NT2/D1 (cell line): ENCODE measurements around the gene TBC1D24.

Experiments
- DNase-seq: peaks from one replicate; pipeline ENCODE4 v3.0.0-alpha.2; 2011; ENCODE audit warnings: low read depth, low spot score
- H3K27me3 ChIP-seq: 2 replicates; pipeline ENCODE4 v1.6.0; 2011; ENCODE audit warnings: mild to moderate bottlenecking; ENCODE audit not compliant: insufficient read length, insufficient read depth
- H3K36me3 ChIP-seq: 2 replicates; pipeline ENCODE4 v1.6.1; 2011; ENCODE audit warnings: mild to moderate bottlenecking, low read length, mixed read lengths; ENCODE audit not compliant: insufficient read depth, insufficient read length
- H3K4me1 ChIP-seq: 2 replicates; pipeline ENCODE4 v1.5.1; 2011; ENCODE audit not compliant: insufficient read depth, insufficient read length
- H3K4me3 ChIP-seq: 2 replicates; pipeline ENCODE4 v1.5.1; 2011; ENCODE audit warnings: low read depth; ENCODE audit not compliant: insufficient read length
- H3K9ac ChIP-seq: 2 replicates; pipeline ENCODE4 v1.6.0; 2011; ENCODE audit warnings: low read depth; ENCODE audit not compliant: insufficient read length
- H3K9me3 ChIP-seq: 2 replicates; pipeline ENCODE4 v1.5.1; 2011; ENCODE audit warnings: mild to moderate bottlenecking, low read length; ENCODE audit not compliant: insufficient read depth
- SUZ12 ChIP-seq: IDR thresholded peaks from 2 replicates; pipeline ENCODE4 v1.6.1; 2011; ENCODE audit not compliant: insufficient read length, insufficient read depth; ENCODE audit errors: extremely low read depth
- YY1 ChIP-seq: IDR thresholded peaks from 2 replicates; pipeline ENCODE4 v1.6.1; 2011; ENCODE audit not compliant: insufficient read length, insufficient read depth
- ZNF274 ChIP-seq: IDR thresholded peaks from 2 replicates; pipeline ENCODE4 v1.6.1; 2011; ENCODE audit warnings: mild to moderate bottlenecking, low read depth, low read length

Gene TBC1D24

DNA sequence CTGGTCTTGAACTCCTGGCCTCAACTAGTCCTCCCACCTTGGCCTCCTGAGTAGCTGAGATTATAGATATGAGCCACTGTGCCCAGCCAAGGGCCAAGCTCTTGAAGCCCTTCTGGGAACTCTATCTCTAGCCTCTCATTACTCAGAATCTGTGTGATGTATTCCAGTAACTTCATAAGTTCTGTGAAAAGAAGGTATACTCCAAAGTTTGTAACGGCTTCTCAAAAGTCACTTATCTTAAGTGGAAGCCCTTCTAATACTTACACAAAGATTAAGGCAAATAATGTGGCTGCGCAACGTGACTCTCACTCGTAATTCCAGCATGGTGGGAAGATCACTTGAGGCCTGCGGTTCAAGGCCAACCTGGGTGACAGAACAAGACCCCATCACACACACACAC lies 19.7 kb downstream of the TBC1D24 start:
- DNase-seq: no peak
- no peak overlapping the region for H3K9ac ChIP-seq
- H3K36me3 ChIP-seq: peaks cover 38% of the 10 kb centered on the region
- no peak overlapping the region for H3K4me3 ChIP-seq
- H3K4me1 ChIP-seq: peaks cover 6% of the 10 kb centered on the region
- H3K27me3 ChIP-seq: no peaks in the 10 kb centered on the region
- no peaks in the 10 kb centered on the region for H3K9me3 ChIP-seq
- TF ChIP-seq SUZ12: no peak
- no peak for TF ChIP-seq ZNF274
- TF ChIP-seq YY1: no peak

DNA sequence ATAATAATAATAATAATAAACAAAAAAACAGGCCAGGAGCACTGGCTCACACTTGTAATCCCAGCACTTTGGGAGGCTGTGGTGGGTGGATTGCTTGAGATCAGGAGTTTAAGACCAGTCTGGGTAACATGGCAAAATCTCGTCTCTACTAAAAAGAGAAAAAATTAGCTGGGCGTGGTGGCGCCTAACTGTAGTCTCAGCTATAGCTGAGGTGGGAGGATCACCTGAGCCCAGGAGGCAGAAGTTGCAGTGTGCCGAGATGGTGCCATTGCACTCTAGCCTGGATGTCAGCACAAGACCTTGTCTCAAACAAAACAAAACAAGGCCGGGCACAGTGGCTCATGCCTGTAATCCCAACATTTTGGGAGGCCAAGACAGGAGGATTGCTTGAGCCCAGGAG lies 20.1 kb downstream of the TBC1D24 start:
- TF ChIP-seq ZNF274 (no peak), YY1 (no peak), SUZ12 (no peak)
- Histone ChIP-seq H3K9me3 (no peaks in the 10 kb centered on the region), H3K9ac (no peak overlapping the region), H3K27me3 (no peaks in the 10 kb centered on the region), H3K4me1 (peaks cover 6% of the 10 kb centered on the region), H3K36me3 (peaks cover 36% of the 10 kb centered on the region), H3K4me3 (no peak overlapping the region)
- DNase-seq: no peak

- no peaks in the 10 kb centered on the region for H3K9me3 ChIP-seq
- no peaks in the 10 kb centered on the region for H3K27me3 ChIP-seq
- peaks cover 15% of the 10 kb centered on the region for H3K4me1 ChIP-seq
- no peak overlapping the region for H3K4me3 ChIP-seq
- H3K9ac ChIP-seq: no peak overlapping the region
- no peak for DNase-seq
- TF ChIP-seq ZNF274 (no peak), SUZ12 (no peak), YY1 (no peak)
- H3K36me3 ChIP-seq: peaks cover 37% of the 10 kb centered on the region
Measured at GRCh38 chr16:2496223-2497115, 21.5 kb downstream of the TBC1D24 start.

DNA sequence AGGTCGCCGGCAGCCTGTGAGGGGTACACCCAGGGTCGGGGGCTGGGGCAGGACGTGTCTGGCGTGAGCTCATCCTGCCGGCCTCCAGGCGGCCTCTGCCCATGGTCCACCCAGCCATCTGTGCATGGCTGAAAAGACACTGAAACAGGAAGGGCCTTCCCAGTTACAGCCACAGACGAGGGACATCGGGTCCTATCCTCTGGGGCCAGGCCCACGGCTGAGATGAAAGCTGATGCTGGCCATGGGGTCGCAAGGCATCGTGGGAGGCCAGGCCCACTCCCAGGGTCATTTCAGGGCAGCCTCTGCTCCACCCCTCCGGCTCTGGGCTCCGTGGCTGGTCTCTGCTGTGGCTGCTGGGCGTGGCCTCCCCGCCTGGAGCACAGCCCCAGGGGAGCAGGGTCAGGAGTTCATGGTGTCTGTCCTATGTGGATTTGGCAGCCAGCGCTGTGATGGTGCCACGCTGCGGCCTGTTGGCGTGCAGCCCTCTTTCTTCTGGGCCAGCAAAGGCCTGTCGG lies 22.2 kb downstream of the TBC1D24 start:
- H3K36me3 ChIP-seq: peaks cover 37% of the 10 kb centered on the region
- H3K27me3 ChIP-seq: no peaks in the 10 kb centered on the region
- H3K4me3 ChIP-seq: no peak overlapping the region
- no peaks in the 10 kb centered on the region for H3K9me3 ChIP-seq
- H3K4me1 ChIP-seq: peaks cover 21% of the 10 kb centered on the region
- H3K9ac ChIP-seq: no peak overlapping the region
- no peak for DNase-seq
- TF ChIP-seq SUZ12: no peak

GRCh38 chr16:2497695-2498484 lies 23.0 kb downstream of the TBC1D24 start:
- no peak overlapping the region for H3K4me3 ChIP-seq
- H3K36me3 ChIP-seq: peaks cover 37% of the 10 kb centered on the region
- no peaks in the 10 kb centered on the region for H3K9me3 ChIP-seq
- TF ChIP-seq SUZ12 (no peak), ZNF274 (no peak), YY1 (no peak)
- peaks cover 24% of the 10 kb centered on the region for H3K4me1 ChIP-seq
- no peak for DNase-seq
- H3K27me3 ChIP-seq: no peaks in the 10 kb centered on the region
- H3K9ac ChIP-seq: no peak overlapping the region

DNA sequence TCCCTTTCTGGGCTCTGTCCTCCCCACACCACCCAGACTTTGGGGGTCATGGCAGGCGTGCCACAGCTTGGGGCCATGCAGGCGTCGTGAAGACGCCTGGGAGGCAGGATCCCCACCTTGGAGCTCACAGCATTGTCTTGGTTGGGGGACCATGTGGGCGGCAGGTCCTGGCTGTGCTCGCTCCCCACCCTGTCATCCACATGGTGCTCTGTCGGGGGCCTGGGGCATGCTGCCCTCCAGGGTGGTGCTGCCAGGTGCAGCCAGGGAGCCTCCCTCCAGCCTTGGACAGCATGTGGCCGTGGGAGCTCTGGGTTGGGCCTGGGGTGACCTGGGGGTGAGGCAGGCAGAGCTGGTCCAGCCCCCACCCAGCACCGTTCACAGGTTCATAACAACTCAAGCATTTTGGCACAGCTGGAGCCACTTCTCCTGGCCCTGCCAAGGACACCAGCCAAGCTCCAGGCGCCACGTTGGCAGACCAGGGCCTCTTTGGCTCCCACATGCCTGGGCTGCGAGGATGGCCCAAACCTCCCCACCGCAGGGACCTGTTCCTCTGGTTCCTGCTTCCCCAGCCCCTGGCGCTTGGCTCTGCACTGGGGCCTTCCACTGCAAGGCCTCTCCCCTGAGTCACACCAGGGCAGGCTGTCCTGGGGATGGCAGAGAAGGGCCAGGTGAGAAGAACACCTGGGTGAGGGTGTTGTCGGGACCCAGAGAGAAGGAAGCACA lies 23.8 kb downstream of the TBC1D24 start:
- Histone ChIP-seq H3K9me3 (no peaks in the 10 kb centered on the region), H3K4me3 (no peak overlapping the region), H3K9ac (no peak overlapping the region), H3K27me3 (no peaks in the 10 kb centered on the region), H3K36me3 (peaks cover 34% of the 10 kb centered on the region), H3K4me1 (peaks cover 24% of the 10 kb centered on the region)
- DNase-seq: no peak
- TF ChIP-seq SUZ12: no peak
- no peak for TF ChIP-seq ZNF274
- TF ChIP-seq YY1: no peak

DNA sequence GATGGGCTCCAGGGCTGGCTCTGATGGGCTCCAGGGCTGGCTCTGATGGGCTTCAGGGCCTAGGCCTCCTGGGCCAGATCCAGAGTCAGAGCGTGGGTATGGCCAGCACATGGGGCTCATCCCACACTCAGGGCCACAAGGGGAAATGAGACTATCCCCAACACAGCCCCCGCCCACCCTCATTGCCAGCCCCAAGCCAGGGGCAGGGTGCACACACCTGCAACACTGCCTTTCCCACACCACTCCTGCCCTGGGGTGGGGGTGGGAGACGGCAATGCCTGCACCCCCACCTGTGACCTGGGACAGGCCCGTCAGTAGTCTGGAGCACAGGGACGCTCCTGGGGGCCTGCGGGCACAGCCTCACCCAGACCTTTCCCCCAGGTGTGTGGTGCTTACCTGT lies 24.5 kb downstream of the TBC1D24 start:
- Histone ChIP-seq H3K9me3 (no peaks in the 10 kb centered on the region), H3K9ac (no peak overlapping the region), H3K4me3 (no peak overlapping the region), H3K4me1 (peaks cover 24% of the 10 kb centered on the region), H3K36me3 (peaks cover 34% of the 10 kb centered on the region), H3K27me3 (no peaks in the 10 kb centered on the region)
- DNase-seq: no peak
- TF ChIP-seq SUZ12 (no peak), ZNF274 (no peak), YY1 (no peak)
